GM15510 (cell line): ENCODE measurements around the gene GPER1.

Experiments
- POLR2A ChIP-seq: IDR thresholded peaks from 3 replicates; pipeline ENCODE4 v1.6.1; 2011; ENCODE audit warnings: borderline replicate concordance; ENCODE audit not compliant: insufficient read length; ENCODE audit errors: extremely low read depth

Gene GPER1

DNA sequence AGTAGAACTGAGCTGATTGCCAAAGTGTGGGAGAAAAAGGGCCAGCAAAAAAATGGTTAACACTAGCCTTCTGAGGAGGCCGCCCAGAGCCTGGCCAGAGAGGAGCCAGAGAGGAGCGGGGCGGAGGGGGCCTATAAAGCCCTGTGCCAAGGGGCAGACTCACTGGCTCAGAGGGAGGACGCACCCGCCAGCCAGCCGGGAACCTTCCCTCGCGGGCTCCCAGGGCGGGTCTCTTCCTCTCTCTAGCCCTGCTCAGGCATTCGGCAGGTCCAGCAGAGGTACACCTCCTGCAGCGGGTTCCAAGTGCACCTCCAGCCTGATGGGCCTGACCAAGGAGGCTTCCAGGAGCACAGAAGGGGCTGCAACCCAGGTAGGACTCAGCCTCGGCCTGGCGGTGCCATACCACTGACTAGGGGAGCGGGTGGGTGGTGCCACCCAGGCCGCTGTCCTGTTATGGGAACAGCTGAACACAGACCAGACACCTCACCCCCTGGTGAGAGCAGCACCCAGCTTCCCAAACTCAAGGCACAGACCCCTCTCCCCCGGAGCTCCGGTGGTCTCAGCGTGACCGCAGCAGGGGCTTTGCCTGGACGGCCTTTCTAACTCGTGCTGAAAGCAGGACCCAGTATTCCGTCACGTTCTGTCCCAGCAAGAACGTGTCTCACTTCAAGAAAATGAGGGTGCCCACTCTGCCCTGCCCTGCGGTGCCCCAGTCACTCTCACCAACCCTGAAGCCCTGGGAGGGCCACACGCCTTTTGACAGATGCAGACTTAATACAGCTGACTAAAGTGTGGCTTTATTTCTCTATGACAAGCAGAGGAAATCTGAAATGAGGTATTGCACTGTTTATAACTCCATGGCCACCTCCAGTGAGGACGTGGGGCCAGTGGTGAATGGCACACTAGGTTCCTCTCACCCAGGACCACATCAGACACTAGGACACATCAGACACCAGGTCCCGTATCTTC lies at the start of gene GPER1:
Gene GPER1 (plus strand): TSS at position 162 of the 969 bp plus-strand sequence. CDS start 3,616 bp downstream, outside the sequence.
- TF ChIP-seq POLR2A = no peak

DNA sequence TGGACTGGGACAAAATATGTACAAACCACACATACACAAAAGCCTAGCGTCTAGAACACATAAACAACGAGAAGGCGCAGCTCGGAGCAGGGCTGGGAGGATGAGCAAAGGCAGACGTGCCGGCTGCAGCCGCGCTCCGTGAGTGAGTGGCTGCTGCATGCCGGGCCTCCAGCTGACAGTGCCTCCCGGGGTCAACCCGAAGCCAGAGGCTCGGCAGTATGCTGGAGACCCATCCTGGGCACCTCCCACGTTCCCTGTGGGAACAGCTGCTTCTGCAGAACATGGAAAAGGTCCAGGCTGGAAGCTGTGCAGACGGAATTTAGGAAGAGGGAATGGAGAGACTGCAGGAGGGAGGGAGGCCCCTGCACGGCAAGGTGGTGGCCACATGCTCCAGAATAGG lies 47.1 kb upstream of the GPER1 start:
- no peak for TF ChIP-seq POLR2A

DNA sequence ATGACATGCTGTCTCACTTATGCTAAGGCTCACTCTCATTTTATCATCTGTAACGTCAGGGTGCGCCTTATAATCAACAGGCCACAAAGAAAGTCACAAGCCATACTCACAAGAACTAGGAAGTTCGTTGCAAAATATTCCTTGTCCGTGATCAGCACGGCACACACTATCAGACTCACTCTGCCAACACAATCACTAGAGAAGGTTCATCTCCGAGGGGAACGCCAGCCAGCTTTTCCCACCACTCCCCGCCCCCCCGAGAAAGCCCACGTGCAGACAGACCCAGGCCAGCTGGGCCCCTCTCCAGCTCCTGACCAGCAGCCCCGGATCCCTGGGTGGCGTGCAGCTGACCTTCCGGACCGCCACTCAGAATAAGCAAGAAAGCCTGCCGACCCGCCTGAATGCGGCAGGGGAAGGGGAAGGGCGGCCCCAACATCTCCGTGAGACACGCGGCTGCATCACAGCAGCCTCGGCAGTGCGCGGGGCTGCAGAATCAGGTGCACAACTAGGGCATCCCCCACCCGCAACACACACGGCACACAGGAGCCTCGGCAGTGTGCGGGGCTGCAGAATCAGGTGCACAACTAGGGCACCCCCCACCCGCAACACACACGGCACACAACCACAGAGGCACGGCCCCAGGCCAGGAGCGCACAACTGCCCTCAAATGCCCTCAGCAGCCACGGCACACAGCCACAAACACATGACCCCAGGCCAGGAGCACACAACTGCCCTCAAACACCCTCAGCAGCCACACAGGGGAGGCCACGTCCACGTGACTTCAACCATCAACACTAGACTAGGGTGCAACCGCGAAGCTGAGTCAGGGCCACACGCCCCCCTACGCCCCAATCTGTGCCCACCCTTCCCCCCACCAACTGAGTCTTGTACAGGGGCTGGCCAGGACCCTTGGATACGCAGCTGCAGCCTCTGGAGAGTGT lies 46.1 kb upstream of the GPER1 start:
- TF ChIP-seq POLR2A = no peak

DNA sequence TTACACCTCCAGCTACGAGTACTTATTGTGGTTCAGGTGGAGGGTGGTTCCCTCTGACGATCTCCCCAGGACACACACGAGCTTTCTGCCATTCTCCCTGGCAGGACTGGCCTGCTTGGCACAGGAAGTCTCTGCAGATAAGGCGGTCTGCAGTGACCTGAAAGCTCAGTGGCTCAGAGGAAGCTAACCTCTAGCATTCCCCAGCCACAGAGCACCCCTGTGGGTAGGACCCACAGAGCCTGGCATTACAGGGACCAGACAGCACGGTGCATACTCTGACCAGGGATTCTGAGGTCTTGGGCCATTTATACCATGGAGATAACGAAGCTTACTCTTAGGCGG lies 45.5 kb upstream of the GPER1 start:
- no peak for TF ChIP-seq POLR2A

DNA sequence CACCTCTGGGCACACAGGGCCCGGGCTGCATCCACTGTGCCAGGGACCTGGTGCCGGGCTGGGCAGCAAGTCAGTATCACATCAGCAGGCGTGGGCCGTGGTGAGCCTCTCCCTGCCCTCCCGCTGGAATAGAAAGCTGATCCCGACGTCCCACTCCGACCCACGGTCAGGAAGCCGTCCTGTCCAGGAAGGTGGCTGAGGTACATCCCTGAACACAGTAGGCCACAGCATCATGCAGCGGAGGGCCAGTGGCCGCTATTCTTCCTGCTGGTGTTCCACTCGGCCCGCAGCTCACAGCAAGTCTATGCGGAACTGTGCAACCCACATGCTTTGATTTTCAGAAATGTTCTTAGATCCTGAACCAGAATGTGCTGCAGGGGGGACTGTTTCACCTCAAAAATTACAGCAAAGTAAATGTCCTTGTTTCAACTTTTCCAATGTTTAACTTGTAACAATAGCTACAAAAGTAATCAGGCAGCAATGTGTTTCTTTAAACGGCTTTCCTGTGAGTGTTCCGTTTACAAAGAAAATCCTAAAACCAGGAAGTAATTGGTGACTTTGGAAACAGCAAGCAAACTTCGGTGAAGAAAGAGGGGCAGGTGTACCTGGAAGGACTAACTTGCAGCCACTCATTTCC lies 44.2 kb upstream of the GPER1 start:
- no peak for TF ChIP-seq POLR2A

DNA sequence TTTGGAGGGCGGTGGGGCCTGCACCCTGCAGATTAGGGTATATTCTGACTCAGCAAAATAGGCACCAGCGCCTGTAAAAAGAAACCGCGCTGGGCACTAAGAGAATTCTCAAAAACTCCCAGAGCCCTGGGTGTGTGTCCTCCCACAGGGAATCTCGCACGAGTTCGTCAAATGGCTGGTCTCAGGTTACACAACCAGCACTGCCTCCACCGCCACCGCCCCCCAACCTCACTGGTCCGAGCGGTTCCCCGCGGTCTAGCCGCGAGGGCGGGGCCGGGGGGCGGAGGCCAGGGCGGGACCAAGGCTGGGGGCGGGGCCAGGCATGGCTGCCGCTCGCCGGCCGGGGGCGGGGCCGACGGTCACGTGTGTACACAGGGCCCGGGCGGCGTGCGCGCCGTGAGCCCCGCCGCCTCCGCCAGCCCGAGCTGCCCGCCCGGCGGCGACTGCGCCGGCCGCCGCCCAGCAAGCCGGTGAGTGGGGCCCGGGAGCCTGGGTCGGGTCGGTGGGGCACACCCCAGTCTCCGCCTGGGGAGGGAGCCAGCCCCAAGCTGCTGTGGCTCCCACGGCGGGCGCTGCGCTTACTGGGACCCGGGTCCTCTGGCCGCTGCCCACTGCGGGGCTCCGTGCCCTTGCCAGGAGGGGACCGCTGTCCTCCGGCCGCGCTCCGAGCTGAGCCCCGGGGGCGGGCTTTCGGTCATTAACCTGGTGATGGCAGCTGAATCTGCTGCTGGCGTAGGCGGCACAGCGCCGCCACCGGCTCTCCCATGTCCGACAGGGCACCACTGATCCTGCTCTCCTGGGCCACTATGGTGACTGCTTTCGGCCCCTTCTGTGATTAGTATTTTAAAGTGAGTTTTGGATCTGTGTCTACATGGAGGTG lies 43.5 kb upstream of the GPER1 start, which contains the start of gene GPR146:
Gene GPR146 (plus strand): TSS at position 358 of the 880 bp plus-strand sequence. CDS start 12,970 bp downstream, outside the sequence.
- peak; percentile 54 for TF ChIP-seq POLR2A

DNA sequence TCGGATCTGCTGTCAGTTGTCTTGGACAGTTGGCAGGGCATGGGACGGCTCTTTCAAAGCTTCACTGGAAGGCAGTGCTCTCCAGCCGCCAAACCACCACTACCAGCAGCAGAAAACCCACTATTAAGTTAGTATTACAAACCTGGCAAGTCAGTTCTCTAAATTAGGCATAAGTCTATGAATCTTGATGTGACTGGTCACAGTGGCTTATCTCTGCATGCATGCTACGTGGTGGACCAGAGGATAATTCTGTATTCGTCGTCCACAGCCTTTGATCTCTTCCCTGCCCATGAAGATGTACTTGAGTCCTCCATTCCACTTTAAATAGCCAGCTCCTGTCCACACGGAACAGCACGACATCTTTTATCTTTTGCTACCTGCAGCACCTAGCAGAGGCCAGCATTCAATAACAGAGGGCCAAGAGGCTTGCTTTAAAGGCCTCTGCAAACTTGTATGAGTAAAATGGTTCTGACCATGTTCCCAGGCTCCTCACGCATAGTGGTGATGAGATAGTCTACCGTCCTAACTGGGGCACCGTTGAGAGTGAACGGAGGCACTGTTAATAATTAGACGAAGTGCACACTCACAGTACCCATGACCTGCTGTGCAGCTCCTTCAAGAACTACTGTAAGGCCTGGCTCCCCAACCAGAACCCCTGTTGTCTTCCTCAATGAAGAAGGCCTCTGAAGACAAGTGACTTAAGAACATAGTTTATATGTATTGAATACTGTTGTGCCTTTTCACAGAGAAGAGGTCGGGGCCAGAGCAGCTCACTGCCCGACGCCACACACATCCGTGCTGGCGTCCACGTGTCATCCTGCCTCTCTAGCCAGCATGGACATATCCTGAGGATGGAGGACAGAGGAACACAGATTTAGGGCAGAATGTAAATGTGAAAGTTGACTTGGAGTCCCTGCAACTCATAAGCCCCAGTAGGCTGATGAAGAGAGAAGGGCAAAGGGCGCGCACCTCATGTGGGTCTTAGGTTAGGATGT lies 42.5 kb upstream of the GPER1 start:
- no peak for TF ChIP-seq POLR2A

DNA sequence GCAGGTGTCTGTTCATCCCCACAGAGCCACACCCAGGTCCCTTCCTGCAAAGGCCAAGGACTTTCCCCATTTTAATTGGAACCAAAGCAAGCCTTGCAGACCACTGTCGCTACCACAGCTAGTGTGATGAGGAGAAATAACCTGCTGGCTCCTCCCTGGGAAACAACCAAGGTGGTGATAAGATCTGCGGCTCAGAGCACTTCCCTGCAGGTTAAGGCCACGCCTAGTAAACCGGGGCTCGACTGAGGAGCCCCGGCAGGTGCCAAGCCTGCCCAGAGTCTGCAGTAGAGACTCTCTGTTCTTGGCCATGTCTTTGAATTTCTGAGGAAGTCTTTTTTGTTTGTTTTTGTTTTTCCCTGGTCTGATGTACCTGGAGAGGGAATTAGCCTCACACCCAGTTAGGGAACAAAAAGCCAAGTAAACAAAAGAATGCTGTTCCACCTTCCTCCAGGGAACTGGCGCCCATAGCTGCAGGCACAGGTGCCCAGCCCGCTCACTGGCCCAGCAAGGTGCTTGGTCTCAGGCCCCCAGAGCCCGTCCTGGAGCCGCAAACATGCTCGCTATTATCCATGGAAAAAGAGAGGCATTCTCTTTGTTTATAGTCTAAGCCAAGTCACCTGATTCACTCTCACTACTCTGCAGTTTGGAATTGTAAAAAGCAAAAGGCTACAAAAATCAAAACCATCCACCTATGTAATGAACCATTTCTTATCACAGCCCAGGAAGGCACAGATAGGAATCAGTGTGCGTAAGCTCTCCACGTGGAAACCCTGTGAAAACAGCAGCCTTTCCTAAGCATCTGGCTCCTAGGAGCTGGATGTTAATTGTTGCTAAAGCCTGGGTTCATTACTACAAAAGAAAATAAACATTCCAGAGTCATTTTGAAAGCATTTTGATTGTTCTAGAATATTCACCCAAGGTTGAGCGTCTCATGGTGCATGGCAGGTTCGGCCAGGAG lies 40.9 kb upstream of the GPER1 start:
- TF ChIP-seq POLR2A = no peak

DNA sequence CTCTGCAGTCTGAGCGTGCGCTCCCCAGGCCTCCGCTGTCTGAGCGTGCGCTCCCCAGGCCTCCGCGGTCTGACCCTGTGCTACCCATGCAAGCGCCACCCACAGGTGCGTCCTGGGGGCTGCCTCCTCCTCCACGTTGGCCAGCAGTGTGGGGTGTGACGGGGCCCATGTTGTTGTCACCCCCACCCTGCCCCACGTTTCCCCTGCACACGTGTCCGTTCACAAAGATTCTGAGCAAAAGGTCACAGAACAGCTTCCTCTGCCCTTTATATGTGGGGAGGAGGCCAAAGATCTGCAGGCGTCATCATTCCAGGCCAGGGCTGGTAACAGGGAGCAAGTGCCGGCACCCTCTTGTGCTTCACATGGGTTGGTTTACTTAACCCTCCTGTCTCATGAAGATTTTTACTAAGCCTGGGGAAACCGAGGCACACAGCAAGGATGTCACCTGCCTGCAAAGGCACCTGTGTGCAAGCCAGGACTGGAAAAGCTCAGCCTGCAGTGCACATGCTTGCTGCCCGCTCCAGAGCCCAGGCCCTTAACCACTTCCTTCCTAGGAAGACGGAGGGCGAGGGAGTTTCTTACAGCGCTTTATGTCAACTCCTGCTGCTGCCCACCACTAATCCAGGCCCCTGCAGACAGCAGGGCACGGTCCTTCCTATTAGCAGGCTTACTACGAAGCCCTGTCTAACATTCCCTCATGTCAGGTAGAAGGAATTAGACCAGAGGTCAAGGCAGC lies 38.7 kb upstream of the GPER1 start:
- TF ChIP-seq POLR2A = no peak

DNA sequence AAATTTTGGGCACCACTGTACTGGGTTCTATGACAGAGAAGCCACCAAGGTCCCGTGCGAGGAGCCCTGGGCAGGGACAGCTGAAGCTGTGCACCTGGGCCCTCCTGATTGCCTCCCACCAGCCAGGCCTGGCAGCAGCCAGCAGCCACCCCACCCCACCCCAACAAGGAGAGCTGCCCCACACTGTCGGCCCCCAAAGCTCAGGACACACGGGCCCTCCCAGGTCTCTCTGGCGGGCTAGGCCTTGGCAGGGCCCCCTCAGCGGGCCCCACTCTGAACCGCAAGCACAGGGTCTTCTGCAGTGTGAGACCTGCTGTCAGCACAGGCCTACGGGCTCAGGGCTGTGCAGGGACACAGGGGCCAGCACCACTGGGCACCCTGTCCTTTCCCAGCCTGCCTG lies 38.1 kb upstream of the GPER1 start:
- no peak for TF ChIP-seq POLR2A
